Hepatocyte (in vitro differentiated cells): Measurements from ENCODE around the gene FGL2.

Experiments used
- EZH2 ChIP-seq: fragments of 200-600 bp; sonication (generic); IDR thresholded peaks from 2 replicates; pipeline ENCODE4 v1.6.1; 2016; ENCODE audit warnings: antibody characterized with exemption, mild to moderate bottlenecking, borderline replicate concordance
- EZH2phosphoT487 ChIP-seq: fragments of 200-600 bp; sonication (generic); IDR thresholded peaks from one replicate; pipeline ENCODE4 v1.6.1; 2018; ENCODE audit warnings: antibody characterized with exemption, mild to moderate bottlenecking, low read depth, moderate library complexity; ENCODE audit not compliant: unreplicated experiment, severe bottlenecking
- TF ChIP-seq, protein P1 (sequence below): fragments of 200-600 bp; sonication (generic); IDR thresholded peaks from 2 replicates; pipeline ENCODE4 v1.5.1; 2016; ENCODE audit warnings: antibody characterized with exemption, mild to moderate bottlenecking; ENCODE audit not compliant: poor library complexity

- TF ChIP-seq, protein P1, sequence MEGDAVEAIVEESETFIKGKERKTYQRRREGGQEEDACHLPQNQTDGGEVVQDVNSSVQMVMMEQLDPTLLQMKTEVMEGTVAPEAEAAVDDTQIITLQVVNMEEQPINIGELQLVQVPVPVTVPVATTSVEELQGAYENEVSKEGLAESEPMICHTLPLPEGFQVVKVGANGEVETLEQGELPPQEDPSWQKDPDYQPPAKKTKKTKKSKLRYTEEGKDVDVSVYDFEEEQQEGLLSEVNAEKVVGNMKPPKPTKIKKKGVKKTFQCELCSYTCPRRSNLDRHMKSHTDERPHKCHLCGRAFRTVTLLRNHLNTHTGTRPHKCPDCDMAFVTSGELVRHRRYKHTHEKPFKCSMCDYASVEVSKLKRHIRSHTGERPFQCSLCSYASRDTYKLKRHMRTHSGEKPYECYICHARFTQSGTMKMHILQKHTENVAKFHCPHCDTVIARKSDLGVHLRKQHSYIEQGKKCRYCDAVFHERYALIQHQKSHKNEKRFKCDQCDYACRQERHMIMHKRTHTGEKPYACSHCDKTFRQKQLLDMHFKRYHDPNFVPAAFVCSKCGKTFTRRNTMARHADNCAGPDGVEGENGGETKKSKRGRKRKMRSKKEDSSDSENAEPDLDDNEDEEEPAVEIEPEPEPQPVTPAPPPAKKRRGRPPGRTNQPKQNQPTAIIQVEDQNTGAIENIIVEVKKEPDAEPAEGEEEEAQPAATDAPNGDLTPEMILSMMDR, result no peak
- TF ChIP-seq EZH2 (no peak), EZH2phosphoT487 (no peak)
Measured at GRCh38 chr7:77222819-77223218, 23.2 kb upstream of the FGL2 start.
